Esophagus (tissue), 2 donors: ENCODE results near the gene FMNL2. TPM values are rescaled to one million over a fixed set of nuclear protein-coding genes. Genes with fewer than 3 reads are reported as not detected.

ENCODE experiments used
- H3K27ac ChIP-seq, 2 donors: one replicate each; pipeline ENCODE4 v1.5.1; 2013; ENCODE audit warnings: low read depth in 2 of 2, mild to moderate bottlenecking in 2 of 2, inconsistent platforms in 1 of 2, low read length in 1 of 2, moderate library complexity in 1 of 2
- H3K27me3 ChIP-seq, 2 donors: one replicate each; pipeline ENCODE4 v1.6.1; 2013; ENCODE audit warnings: low read length in 2 of 2, control low read depth in 1 of 2, mild to moderate bottlenecking in 1 of 2; ENCODE audit not compliant: insufficient read depth in 2 of 2, control insufficient read depth in 1 of 2
- H3K36me3 ChIP-seq, 2 donors: one replicate each; pipeline ENCODE4 v1.6.1; 2013; ENCODE audit warnings: low read length in 1 of 2; ENCODE audit not compliant: control insufficient read depth in 2 of 2, insufficient read depth in 2 of 2
- H3K4me1 ChIP-seq, 2 donors: one replicate each; pipeline ENCODE4 v1.6.1; 2013; ENCODE audit warnings: low read length in 1 of 2; ENCODE audit not compliant: control insufficient read depth in 2 of 2, insufficient read depth in 2 of 2
- H3K4me3 ChIP-seq, 2 donors: one replicate each; pipeline ENCODE4 v1.5.1; 2013; ENCODE audit warnings: low read length in 2 of 2, mild to moderate bottlenecking in 2 of 2, low read depth in 1 of 2, moderate library complexity in 1 of 2
- H3K9me3 ChIP-seq, 2 donors: one replicate each; pipeline ENCODE4 v1.6.1; 2013; ENCODE audit warnings: mild to moderate bottlenecking in 2 of 2, low read depth in 1 of 2, low read length in 1 of 2, moderate library complexity in 1 of 2; ENCODE audit not compliant: control insufficient read depth in 2 of 2, insufficient read depth in 1 of 2
- WGBS, 2 donors: extraction: QIAGEN DNeasy Blood & Tissue Kit; methylation state at CpG; one replicate each; pipeline ENCODE4 v1.1.7; 2013; 5-methylcytosine and 5-hydroxymethylcytosine counted together
- polyA plus RNA-seq, 2 donors: library from polyadenylated mRNA; stranded (reverse); fragments of 200-250 nt; gene quantifications; one replicate each; pipeline ENCODE4 v1.2.3, GENCODE V29; 2013
- donor health status: healthy with polysubstance abuse.
- donor health status: Bipolar disorder and iron deficiency.

FMNL2 gene
- polyA plus RNA-seq, 2 donors, result 4.2 to 5.3 TPM

GRCh38 chr2:152445791-152446201 lies 110.8 kb downstream of the FMNL2 start:
- Histone ChIP-seq H3K4me1 (peaks cover 4 to 7% of the 10 kb centered on the region in 2 donors), H3K36me3 (no peaks in the 10 kb centered on the region), H3K4me3 (no peak overlapping the region), H3K9me3 (no peaks in the 10 kb centered on the region), H3K27me3 (no peaks in the 10 kb centered on the region), H3K27ac (no peak overlapping the region)
- WGBS, 2 donors, result 22 to 39% methylated on average over 3 of the region's 3 CpGs

- no peak overlapping the region for H3K4me3 ChIP-seq
- H3K27me3 ChIP-seq, result no peaks in the 10 kb centered on the region
- WGBS, 2 donors, result 18 to 37% methylated on average over 1 of the region's 1 CpG
- no peak overlapping the region for H3K27ac ChIP-seq
- peaks cover 4 to 7% of the 10 kb centered on the region in 2 donors for H3K4me1 ChIP-seq
- no peaks in the 10 kb centered on the region for H3K36me3 ChIP-seq
- H3K9me3 ChIP-seq, result no peaks in the 10 kb centered on the region
These were observed 111.2 kb downstream of the FMNL2 start for GRCh38 chr2:152446213-152446612.

DNA sequence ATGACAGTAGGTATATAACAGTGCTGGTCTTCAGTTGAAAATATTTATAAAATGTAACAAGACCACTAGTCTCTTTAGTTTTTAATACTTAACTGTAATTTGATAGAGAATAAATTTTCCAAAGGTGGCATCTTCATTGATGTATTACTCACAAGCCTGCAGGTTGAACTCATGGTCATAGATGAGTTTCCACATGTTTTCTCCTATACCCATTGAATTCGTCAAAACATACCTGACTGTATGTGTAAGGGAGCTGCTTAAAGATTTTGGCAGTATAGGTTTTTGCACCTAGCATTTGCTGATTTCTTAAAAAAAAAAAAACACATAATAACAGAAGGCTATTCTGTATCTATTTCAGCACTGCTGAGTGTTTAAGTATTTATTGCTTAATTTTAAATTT lies 112.9 kb downstream of the FMNL2 start:
- Histone ChIP-seq H3K4me3 (no peak overlapping the region), H3K36me3 (no peaks in the 10 kb centered on the region), H3K27ac (no peak overlapping the region), H3K9me3 (no peaks in the 10 kb centered on the region), H3K27me3 (no peaks in the 10 kb centered on the region), H3K4me1 (peaks cover 4 to 7% of the 10 kb centered on the region in 2 donors)
- WGBS, 2 donors, result 58 to 80% methylated on average over 1 of the region's 1 CpG

DNA sequence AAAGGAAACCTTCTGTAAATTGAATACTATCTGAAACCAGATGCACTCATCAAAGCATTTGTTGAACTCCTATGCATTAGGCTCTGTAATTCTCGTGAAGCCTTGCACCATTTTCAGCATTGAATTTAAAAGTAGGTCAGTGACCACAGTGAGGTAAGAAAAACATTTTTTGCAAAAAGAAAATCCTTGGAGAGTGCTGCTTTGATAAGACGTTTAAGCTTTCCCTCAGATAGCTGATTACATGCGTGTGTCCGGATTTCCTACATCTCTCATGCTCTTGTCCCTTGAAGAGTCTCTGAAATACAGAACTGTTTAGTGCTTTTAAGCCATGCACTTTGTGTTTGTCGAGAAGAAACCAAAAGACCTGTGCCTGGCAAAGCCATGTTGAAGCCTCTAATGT lies 113.6 kb downstream of the FMNL2 start:
- Histone ChIP-seq H3K36me3 (no peaks in the 10 kb centered on the region), H3K9me3 (no peaks in the 10 kb centered on the region), H3K27ac (no peak overlapping the region), H3K4me3 (no peak overlapping the region), H3K27me3 (no peaks in the 10 kb centered on the region), H3K4me1 (peaks cover 2 to 4% of the 10 kb centered on the region in 2 donors)
- 91 to 94% methylated on average over 5 of the region's 5 CpGs for WGBS, 2 donors

DNA sequence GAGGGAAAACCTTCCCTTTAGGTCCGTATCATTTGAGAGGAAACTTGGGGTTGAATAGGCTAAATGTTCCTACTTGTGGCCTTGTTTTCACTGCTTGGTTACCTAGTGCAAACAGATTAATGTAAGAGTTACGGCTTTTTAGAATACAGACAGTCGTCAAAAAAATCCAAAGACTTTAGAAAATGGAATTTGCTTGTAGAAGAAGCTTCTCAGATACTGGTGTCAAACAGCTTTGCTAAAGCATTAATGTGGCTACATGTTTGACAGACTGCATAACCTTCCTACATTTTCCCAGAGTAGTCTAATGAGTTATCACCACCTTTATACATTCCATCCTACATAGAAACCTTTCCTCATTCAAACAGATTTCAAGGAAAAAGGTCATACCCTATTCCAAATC lies 114.6 kb downstream of the FMNL2 start:
- H3K4me3 ChIP-seq, result no peak overlapping the region
- no peak overlapping the region for H3K27ac ChIP-seq
- H3K27me3 ChIP-seq, result no peaks in the 10 kb centered on the region
- H3K36me3 ChIP-seq, result no peaks in the 10 kb centered on the region
- no peaks in the 10 kb centered on the region for H3K4me1 ChIP-seq
- 93% methylated on average over 3 of the region's 3 CpGs for WGBS, 2 donors
- H3K9me3 ChIP-seq, result no peaks in the 10 kb centered on the region

DNA sequence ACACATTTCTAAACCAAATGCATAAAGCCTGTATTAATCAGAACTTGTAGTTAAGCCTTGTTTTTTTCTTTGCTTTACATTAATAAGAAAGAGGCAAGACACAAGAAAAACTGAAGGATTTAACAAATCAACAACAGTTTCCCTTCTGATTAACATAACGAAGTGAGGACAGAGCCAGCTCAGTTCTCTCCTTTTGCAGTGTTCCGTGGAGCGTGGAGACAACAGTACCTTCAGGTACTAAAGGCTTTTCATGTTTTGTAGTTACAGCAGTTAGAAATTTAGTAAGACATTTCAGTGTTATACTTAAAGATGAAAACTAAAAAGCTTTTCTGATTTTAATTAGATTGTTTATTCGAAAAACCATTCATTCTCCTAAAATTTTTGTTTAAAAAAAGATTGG lies 115.2 kb downstream of the FMNL2 start:
- no peaks in the 10 kb centered on the region for H3K9me3 ChIP-seq
- no peak overlapping the region for H3K4me3 ChIP-seq
- H3K4me1 ChIP-seq, result no peaks in the 10 kb centered on the region
- H3K27ac ChIP-seq, result no peak overlapping the region
- no peaks in the 10 kb centered on the region for H3K27me3 ChIP-seq
- WGBS, 2 donors, result 90 to 96% methylated on average over 4 of the region's 4 CpGs
- H3K36me3 ChIP-seq, result no peaks in the 10 kb centered on the region

DNA sequence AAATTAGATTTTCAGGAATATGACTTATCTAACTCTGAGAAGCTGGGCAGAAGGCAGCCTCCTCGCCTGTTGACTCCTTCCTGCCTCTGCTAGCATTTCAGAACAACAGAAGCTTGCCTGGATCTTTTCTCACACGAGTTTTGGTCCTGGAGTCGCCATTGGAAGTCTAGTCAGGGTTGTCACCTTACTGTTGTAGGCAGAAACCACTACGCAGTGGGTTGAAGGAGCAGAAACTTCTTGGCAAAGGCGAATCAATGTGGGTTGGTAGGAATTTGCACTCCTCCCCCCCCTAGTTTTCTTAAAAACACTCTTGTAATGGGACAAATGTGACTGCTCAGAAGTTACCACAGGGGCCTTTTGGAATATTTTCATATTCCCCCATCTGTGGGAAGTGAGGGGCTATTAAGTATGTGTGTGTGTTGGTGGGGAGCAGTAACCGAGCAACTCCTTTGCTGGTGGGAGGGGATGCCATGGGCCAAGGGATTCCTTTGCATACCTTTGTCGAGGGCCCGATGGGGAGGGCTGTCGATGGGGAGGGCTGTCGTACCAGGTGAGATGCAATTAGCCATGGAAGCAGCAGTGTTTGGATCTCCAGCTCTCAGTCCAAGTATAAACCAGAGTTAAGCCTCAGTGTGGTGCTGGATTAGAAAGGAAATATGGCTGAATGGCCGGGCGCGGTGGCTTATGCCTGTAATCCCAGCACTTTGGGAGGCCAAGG lies 117.4 kb downstream of the FMNL2 start:
- WGBS, 2 donors, result 89 to 90% methylated on average over 13 of the region's 13 CpGs
- no peak overlapping the region for H3K27ac ChIP-seq
- no peaks in the 10 kb centered on the region for H3K27me3 ChIP-seq
- no peaks in the 10 kb centered on the region for H3K36me3 ChIP-seq
- no peak overlapping the region for H3K4me3 ChIP-seq
- no peaks in the 10 kb centered on the region for H3K4me1 ChIP-seq
- no peaks in the 10 kb centered on the region for H3K9me3 ChIP-seq

DNA sequence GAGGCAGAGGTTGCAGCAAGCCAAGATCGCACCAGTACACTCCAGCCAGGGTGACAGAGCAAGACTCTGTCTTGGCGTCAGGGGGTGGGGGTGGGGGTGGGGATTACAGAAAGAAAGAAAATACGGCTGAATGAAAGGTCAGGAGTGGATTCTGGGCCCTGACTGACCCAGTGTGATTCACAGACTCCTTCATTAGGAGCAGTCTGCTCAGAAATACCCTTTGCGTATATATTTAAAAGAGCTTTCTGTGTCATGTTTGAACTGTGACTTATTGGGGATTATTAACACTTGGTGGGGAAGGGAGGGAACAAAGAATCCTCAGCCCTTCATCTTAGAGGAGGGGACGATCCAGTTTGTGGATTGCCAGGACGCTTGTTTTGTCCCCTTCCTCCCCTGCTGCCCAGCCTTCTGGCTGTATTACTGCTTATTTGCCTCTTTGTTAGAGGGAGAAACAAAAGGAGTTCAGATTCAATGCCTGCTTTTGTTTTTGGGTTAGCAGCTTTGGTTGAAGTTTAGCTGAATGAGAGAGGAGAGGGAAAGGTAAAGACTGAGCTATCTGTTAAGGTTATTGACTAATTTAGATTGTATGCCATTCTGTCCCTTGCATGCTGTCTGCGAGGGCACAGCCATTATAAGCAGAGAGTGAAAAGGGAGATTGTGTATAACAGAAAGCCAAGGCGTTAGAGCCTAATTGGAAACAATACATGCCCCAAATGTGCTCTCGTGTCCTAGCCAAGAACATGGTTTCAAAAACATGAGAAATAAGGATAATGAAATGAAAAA lies 118.3 kb downstream of the FMNL2 start:
- no peak overlapping the region for H3K4me3 ChIP-seq
- no peaks in the 10 kb centered on the region for H3K27me3 ChIP-seq
- WGBS, 2 donors, result 82 to 84% methylated on average over 9 of the region's 9 CpGs
- no peak overlapping the region for H3K27ac ChIP-seq
- no peaks in the 10 kb centered on the region for H3K4me1 ChIP-seq
- H3K36me3 ChIP-seq, result no peaks in the 10 kb centered on the region
- no peaks in the 10 kb centered on the region for H3K9me3 ChIP-seq

GRCh38 chr2:152454371-152454770 lies 119.4 kb downstream of the FMNL2 start:
- no peak overlapping the region for H3K27ac ChIP-seq
- no peak overlapping the region for H3K4me3 ChIP-seq
- 92 to 93% methylated on average over 1 of the region's 1 CpG for WGBS, 2 donors
- H3K9me3 ChIP-seq, result no peaks in the 10 kb centered on the region
- no peaks in the 10 kb centered on the region for H3K4me1 ChIP-seq
- no peaks in the 10 kb centered on the region for H3K27me3 ChIP-seq
- no peaks in the 10 kb centered on the region for H3K36me3 ChIP-seq

GRCh38 chr2:152454960-152455359 lies 120.0 kb downstream of the FMNL2 start:
- H3K36me3 ChIP-seq, result no peaks in the 10 kb centered on the region
- WGBS, 2 donors, result 57 to 59% methylated on average over 1 of the region's 1 CpG
- H3K27me3 ChIP-seq, result no peaks in the 10 kb centered on the region
- H3K9me3 ChIP-seq, result no peaks in the 10 kb centered on the region
- no peaks in the 10 kb centered on the region for H3K4me1 ChIP-seq
- H3K4me3 ChIP-seq, result no peak overlapping the region
- no peak overlapping the region for H3K27ac ChIP-seq
